Measurements from ENCODE around the gene CNR1.

CNR1 gene

GRCh38 chr6:88143421-88144157 lies 22.6 kb downstream of the CNR1 start:
- Histone ChIP-seq H3K4me3 (ENCODE audit: extremely low read depth, insufficient read depth, low read length, poor library complexity, severe bottlenecking) (no peak overlapping the region), H3K9me3 (ENCODE audit: control insufficient read depth, low read length) (no peaks in the 10 kb centered on the region), H3K36me3 (ENCODE audit: control insufficient read depth, insufficient read depth, low read length) (no peaks in the 10 kb centered on the region), H3K4me1 (ENCODE audit: control insufficient read depth, insufficient read depth, low read length, poor library complexity, severe bottlenecking) (no peaks in the 10 kb centered on the region), H3K27ac (ENCODE audit: low read depth, low read length, severe bottlenecking) (no peak overlapping the region)
- WGBS, 2 experiments (ENCODE audit: insufficient coverage in 2 of 2), result 86 to 96% methylated on average over 10 to 12 of the region's 14 CpGs

DNA sequence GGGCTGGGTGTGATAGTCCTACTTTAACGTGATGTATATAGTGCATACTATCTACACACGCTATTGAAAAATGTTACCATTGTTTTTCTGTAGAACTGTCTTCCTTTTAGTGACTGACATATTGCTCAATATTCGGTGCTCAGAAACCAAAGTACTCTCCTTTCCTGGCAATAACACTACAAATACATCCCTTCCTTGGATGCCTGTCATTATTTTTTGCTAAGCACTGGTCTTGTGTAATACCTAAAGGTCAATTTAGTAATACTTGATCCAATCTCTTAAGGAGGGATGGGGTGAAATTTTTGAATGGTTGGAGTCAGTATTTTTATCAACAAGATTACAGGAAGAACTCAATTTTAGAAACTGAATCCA lies 23.9 kb downstream of the CNR1 start:
- no peak overlapping the region for H3K27ac ChIP-seq (ENCODE audit: low read depth, low read length, severe bottlenecking)
- H3K4me1 ChIP-seq (ENCODE audit: control insufficient read depth, insufficient read depth, low read length, poor library complexity, severe bottlenecking), result no peaks in the 10 kb centered on the region
- 83 to 89% methylated on average over 2 to 3 of the region's 3 CpGs for WGBS, 2 experiments (ENCODE audit: insufficient coverage in 2 of 2)
- H3K9me3 ChIP-seq (ENCODE audit: control insufficient read depth, low read length), result no peaks in the 10 kb centered on the region
- no peaks in the 10 kb centered on the region for H3K36me3 ChIP-seq (ENCODE audit: control insufficient read depth, insufficient read depth, low read length)
- H3K4me3 ChIP-seq (ENCODE audit: extremely low read depth, insufficient read depth, low read length, poor library complexity, severe bottlenecking), result no peak overlapping the region

DNA sequence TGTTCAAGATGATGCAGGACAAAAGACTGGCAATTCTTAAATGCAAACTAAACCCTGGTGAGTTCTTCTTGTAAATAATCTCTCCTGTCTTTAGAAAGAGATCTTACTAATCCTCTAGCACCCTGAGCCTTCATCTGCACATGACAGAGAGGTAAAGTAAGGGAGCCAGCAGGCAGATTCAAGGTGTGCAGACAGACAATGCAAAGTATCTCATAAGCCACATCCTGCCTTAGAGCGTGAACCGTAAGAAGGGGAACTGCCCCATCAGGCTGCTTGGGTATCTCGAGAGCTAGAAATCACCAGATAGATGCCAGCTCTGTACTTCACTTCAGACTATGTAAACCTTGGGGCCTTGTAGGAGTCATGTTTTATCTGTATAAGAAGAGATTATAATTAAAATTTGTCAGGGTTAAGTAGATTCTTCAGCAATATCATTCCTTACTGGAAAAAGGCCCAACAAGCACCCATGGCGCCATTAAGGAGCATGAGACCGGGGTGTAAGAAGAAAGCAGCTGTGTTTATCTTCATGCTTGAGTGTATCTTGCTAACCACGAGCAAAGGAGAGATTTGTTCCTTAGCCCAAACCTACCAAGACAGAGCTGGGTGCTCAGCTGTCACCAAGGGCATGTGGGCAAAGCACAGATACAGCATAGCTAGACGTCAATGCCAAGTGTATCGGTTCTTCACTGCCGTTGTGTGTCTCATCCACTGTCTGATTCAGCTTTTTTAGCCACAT lies 24.4 kb downstream of the CNR1 start:
- Histone ChIP-seq H3K9me3 (ENCODE audit: control insufficient read depth, low read length) (no peaks in the 10 kb centered on the region), H3K27ac (ENCODE audit: low read depth, low read length, severe bottlenecking) (no peak overlapping the region), H3K4me3 (ENCODE audit: extremely low read depth, insufficient read depth, low read length, poor library complexity, severe bottlenecking) (no peak overlapping the region), H3K4me1 (ENCODE audit: control insufficient read depth, insufficient read depth, low read length, poor library complexity, severe bottlenecking) (no peaks in the 10 kb centered on the region), H3K36me3 (ENCODE audit: control insufficient read depth, insufficient read depth, low read length) (no peaks in the 10 kb centered on the region)
- WGBS, 2 experiments (ENCODE audit: insufficient coverage in 2 of 2), result 85 to 94% methylated on average over 4 to 7 of the region's 9 CpGs

DNA sequence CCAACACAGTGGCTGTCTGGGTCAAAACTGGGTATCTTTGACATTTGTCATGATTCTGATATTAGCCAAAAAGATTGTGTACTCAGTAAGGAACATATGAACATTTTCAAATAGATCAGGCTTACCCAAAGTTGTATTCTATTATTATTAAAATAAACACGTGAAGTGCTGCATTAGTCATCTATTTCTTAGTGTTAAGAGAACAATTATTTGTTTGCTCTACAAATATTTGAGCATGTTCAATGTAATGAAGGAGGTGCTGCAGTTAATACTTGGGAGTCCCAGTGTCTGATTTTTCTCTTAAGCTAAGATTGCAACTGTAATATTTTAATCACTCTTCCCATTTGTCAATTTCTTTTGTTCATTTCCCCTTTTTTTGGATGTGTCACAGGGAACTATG lies 28.2 kb downstream of the CNR1 start:
- no peaks in the 10 kb centered on the region for H3K9me3 ChIP-seq (ENCODE audit: control insufficient read depth, low read length)
- no peak overlapping the region for H3K4me3 ChIP-seq (ENCODE audit: extremely low read depth, insufficient read depth, low read length, poor library complexity, severe bottlenecking)
- no CpG with 5 or more reads among the region's 1 CpG for WGBS, 2 experiments (ENCODE audit: insufficient coverage in 2 of 2)
- H3K27ac ChIP-seq (ENCODE audit: low read depth, low read length, severe bottlenecking), result no peak overlapping the region
- H3K36me3 ChIP-seq (ENCODE audit: control insufficient read depth, insufficient read depth, low read length), result no peaks in the 10 kb centered on the region
- H3K4me1 ChIP-seq (ENCODE audit: control insufficient read depth, insufficient read depth, low read length, poor library complexity, severe bottlenecking), result no peaks in the 10 kb centered on the region

DNA sequence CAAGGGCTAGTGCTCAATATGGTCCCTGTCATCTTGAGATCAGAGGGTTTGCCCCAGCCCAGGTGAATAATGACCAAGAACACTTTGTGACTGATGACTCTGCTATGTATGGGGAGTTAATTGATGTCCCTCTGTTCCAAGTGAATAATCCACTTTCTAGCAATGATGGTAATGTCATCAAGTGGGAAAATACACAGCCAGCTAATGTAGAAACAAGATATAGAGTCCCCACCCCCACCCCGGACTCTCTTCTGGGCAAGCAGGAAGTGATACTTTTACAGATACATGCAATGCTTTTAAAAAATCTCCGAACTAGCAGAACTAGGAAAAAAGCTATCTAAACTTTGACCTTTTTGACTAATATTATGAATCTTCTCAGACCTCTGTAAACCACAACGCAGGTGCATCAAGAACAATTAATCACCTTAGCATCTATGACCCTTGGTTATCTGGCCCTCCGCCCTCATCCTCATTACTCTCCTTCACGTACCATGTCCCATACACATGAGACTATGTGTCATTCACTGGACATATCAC lies 30.5 kb downstream of the CNR1 start:
- Histone ChIP-seq H3K4me3 (ENCODE audit: extremely low read depth, insufficient read depth, low read length, poor library complexity, severe bottlenecking) (no peak overlapping the region), H3K27ac (ENCODE audit: low read depth, low read length, severe bottlenecking) (no peak overlapping the region), H3K9me3 (ENCODE audit: control insufficient read depth, low read length) (no peaks in the 10 kb centered on the region), H3K4me1 (ENCODE audit: control insufficient read depth, insufficient read depth, low read length, poor library complexity, severe bottlenecking) (no peaks in the 10 kb centered on the region), H3K36me3 (ENCODE audit: control insufficient read depth, insufficient read depth, low read length) (no peaks in the 10 kb centered on the region)
- WGBS, 2 experiments (ENCODE audit: insufficient coverage in 2 of 2), result 89 to 93% methylated on average over 4 of the region's 5 CpGs

- H3K36me3 ChIP-seq (ENCODE audit: control insufficient read depth, insufficient read depth, low read length), result no peaks in the 10 kb centered on the region
- no peak overlapping the region for H3K4me3 ChIP-seq (ENCODE audit: extremely low read depth, insufficient read depth, low read length, poor library complexity, severe bottlenecking)
- WGBS, 2 experiments (ENCODE audit: insufficient coverage in 2 of 2), result 88 to 98% methylated on average over 4 of the region's 4 CpGs
Measured at GRCh38 chr6:88134575-88134974, 31.6 kb downstream of the CNR1 start.

GRCh38 chr6:88133718-88134117 lies 32.4 kb downstream of the CNR1 start:
- 80% methylated on average over 1 of the region's 1 CpG; no CpG with 5 or more reads in 1 of the 2 experiments for WGBS, 2 experiments (ENCODE audit: insufficient coverage in 2 of 2)
- Histone ChIP-seq H3K36me3 (ENCODE audit: control insufficient read depth, insufficient read depth, low read length) (no peaks in the 10 kb centered on the region), H3K4me1 (ENCODE audit: control insufficient read depth, insufficient read depth, low read length, poor library complexity, severe bottlenecking) (no peaks in the 10 kb centered on the region), H3K9me3 (ENCODE audit: control insufficient read depth, low read length) (no peaks in the 10 kb centered on the region), H3K27ac (ENCODE audit: low read depth, low read length, severe bottlenecking) (no peak overlapping the region), H3K4me3 (ENCODE audit: extremely low read depth, insufficient read depth, low read length, poor library complexity, severe bottlenecking) (no peak overlapping the region)

More at GRCh38 chr6:88134575-88134974, 31.6 kb downstream of the CNR1 start:
- Histone ChIP-seq H3K4me1 (ENCODE audit: control insufficient read depth, insufficient read depth, low read length, poor library complexity, severe bottlenecking) (no peaks in the 10 kb centered on the region), H3K27ac (ENCODE audit: low read depth, low read length, severe bottlenecking) (no peak overlapping the region), H3K9me3 (ENCODE audit: control insufficient read depth, low read length) (no peaks in the 10 kb centered on the region)

DNA sequence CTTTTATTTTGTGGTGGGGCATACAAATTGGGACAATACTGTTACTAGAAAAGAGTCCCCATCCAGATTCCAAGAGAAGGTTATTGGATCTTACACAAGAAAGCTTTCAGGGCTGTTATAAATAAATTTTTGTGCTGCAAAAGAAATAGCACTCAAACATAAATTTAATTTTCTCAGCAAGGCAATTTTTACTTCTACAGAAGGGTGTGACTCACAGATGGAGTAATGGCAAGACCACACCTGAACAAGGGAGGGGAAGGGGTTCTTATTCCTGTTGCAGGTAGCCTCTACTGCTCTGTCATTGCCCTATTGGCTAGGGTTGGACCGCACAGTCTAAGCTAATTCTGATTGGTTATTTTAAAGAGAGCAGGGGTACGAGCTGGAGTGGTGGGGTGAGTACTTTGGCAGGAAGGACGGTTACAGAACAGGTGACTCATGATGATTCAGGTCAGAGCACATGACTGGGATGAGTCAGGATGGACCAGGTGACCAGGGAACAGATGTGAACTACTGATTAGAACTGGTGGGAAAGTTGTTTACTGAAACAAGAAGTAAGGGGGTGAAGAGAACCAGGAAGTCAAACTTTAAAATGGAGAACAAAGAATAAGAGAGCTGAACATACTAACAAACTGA lies 41.1 kb downstream of the CNR1 start:
- Histone ChIP-seq H3K4me3 (ENCODE audit: extremely low read depth, insufficient read depth, low read length, poor library complexity, severe bottlenecking) (no peak overlapping the region), H3K9me3 (ENCODE audit: control insufficient read depth, low read length) (peaks cover 14% of the 10 kb centered on the region), H3K27ac (ENCODE audit: low read depth, low read length, severe bottlenecking) (no peak overlapping the region), H3K4me1 (ENCODE audit: control insufficient read depth, insufficient read depth, low read length, poor library complexity, severe bottlenecking) (no peaks in the 10 kb centered on the region), H3K36me3 (ENCODE audit: control insufficient read depth, insufficient read depth, low read length) (no peaks in the 10 kb centered on the region)
- WGBS, 2 experiments (ENCODE audit: insufficient coverage in 2 of 2), result 77 to 83% methylated on average over 3 of the region's 3 CpGs

DNA sequence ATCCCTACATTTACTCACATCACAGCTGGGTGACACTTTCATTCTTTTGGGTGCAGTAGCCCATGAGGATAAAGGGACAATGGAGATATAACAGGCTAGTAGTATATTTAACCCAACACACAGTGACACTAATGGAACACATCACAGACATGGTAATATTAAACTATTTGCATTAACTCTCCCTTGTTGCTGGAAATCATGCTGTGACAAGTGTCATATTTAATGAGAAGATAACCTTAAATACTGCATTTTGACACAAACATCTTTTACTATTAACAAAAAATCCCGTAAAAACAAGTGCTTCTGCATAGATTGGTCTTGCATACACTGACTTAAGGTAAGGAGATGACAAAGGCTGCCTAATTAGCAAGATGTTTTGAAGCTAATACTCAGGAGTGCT lies 45.5 kb downstream of the CNR1 start:
- no peaks in the 10 kb centered on the region for H3K4me1 ChIP-seq (ENCODE audit: control insufficient read depth, insufficient read depth, low read length, poor library complexity, severe bottlenecking)
- no peaks in the 10 kb centered on the region for H3K36me3 ChIP-seq (ENCODE audit: control insufficient read depth, insufficient read depth, low read length)
- H3K27ac ChIP-seq (ENCODE audit: low read depth, low read length, severe bottlenecking), result no peak overlapping the region
- peaks cover 14% of the 10 kb centered on the region for H3K9me3 ChIP-seq (ENCODE audit: control insufficient read depth, low read length)
- WGBS, 2 experiments (ENCODE audit: insufficient coverage in 2 of 2), result no CpG with 5 or more reads among the region's 1 CpG
- H3K4me3 ChIP-seq (ENCODE audit: extremely low read depth, insufficient read depth, low read length, poor library complexity, severe bottlenecking), result no peak overlapping the region

DNA sequence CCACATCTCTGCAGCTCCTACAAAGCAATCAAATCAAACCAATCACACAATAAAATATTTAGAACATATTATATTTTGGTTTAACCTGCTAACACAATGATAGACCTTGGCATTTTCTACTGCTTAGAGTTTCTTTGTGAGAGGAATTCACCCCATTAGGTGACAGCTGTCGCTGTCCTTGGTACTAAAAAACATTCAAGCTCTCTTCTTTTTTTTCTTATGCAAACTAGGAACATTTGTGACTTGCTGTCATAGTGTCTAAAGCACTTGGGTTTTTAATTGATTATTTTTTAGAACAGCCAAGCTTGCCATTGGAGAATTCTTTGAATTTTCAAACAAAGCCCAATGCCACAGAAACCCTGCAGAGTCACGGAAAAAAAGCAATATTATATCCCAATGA lies 46.4 kb downstream of the CNR1 start:
- H3K36me3 ChIP-seq (ENCODE audit: control insufficient read depth, insufficient read depth, low read length), result no peaks in the 10 kb centered on the region
- H3K4me3 ChIP-seq (ENCODE audit: extremely low read depth, insufficient read depth, low read length, poor library complexity, severe bottlenecking), result no peak overlapping the region
- no peak overlapping the region for H3K27ac ChIP-seq (ENCODE audit: low read depth, low read length, severe bottlenecking)
- H3K4me1 ChIP-seq (ENCODE audit: control insufficient read depth, insufficient read depth, low read length, poor library complexity, severe bottlenecking), result no peaks in the 10 kb centered on the region
- H3K9me3 ChIP-seq (ENCODE audit: control insufficient read depth, low read length), result peaks cover 10% of the 10 kb centered on the region
- WGBS, 2 experiments (ENCODE audit: insufficient coverage in 2 of 2), result 17 to 83% methylated on average over 1 of the region's 2 CpGs
